ENCODE measurements around the gene ZNF540. TPM values are rescaled to one million over a fixed set of nuclear protein-coding genes. Genes with fewer than 3 reads are reported as not detected.
"Not testable (repeated sequence)": the region's sequence is repeated elsewhere in the genome, so short reads cannot be mapped to it uniquely, and the experiment has no call there.

Gene ZNF540
- total and polyA plus RNA-seq, 10 of the 15 experiments (the other 5 are each of a cell fraction or from before 2014, with no cell fraction given): 0.17 to 2.3 (median 0.43) TPM

GRCh38 chr19:37657157-37657556 lies 62.5 kb downstream of the ZNF540 start:
- peak; percentile 64 for TF ChIP-seq MLLT1 (IDR thresholded peaks at IDR 0.05)
- ChIA-PET SMC1A (ENCODE audit: uncharacterized antibody, unreplicated experiment) (interaction anchor here (1.4 kb wide), 1 partner anchor 117 kb away, joined by 4 read pairs; no protein-coding TSS in a partner anchor), POLR2A (interaction anchor here (0.6 to 0.7 kb wide), 2 partner anchors 44 to 68 kb away, joined by 3 to 4 read pairs; no protein-coding TSS in a partner anchor), RAD21 (ENCODE audit: unreplicated experiment) (interaction anchor here (0.7 kb wide), 1 partner anchor 62 kb away, joined by 5 read pairs; the partner anchor contains the start of genes ZNF540 and ZNF571), CTCF (interaction anchor here (0.6 kb wide), 1 partner anchor 44 kb away, joined by 3 read pairs; no protein-coding TSS in a partner anchor)
- not testable (repeated sequence) for DNase-seq (ENCODE audit: low read depth, low spot score); ATAC-seq; H3K4me3 ChIP-seq; BruUV-seq (replicated peaks); H3K27ac ChIP-seq (ENCODE audit: control insufficient read depth, insufficient read depth); FAIRE-seq; H4K20me1 ChIP-seq (ENCODE audit: control insufficient read depth, insufficient read depth); H3K36me3 ChIP-seq (ENCODE audit: control insufficient read depth in 2 of 2, insufficient read depth in 2 of 2, low read length in 1 of 2); H2AFZ ChIP-seq (ENCODE audit: control insufficient read depth, low read depth, low read length); H3K27me3 ChIP-seq (replicated peaks in 1 of 2; ENCODE audit: control insufficient read depth in 2 of 2, insufficient read depth in 2 of 2, low read length in 1 of 2); H3K9ac ChIP-seq (ENCODE audit: control insufficient read depth, insufficient read depth, low read length); H3K4me1 ChIP-seq (ENCODE audit: control insufficient read depth, insufficient read depth, low read length); H3K4me2 ChIP-seq (ENCODE audit: control insufficient read depth, insufficient read depth); H3K9me3 ChIP-seq (replicated peaks; ENCODE audit: control insufficient read depth, insufficient read depth, low read length)
- in situ Hi-C loops (cut with MboI) (loop anchor here (10.0 kb wide), 1 partner anchor 342 kb away; no protein-coding TSS in a partner anchor), intact Hi-C loops (cut with micrococcal nuclease; ENCODE audit: unreplicated experiment) (loop anchor here (5.0 kb wide), 1 partner anchor 190 kb away; the partner anchor contains the start of genes ZNF569 and ZNF570)
- peaks cover 22% of the 10 kb centered on the region for H3K79me2 ChIP-seq (ENCODE audit: control insufficient read depth, insufficient read depth, low read length)
- 97% methylated on average over 7 of the region's 8 CpGs for WGBS (ENCODE audit: insufficient coverage, insufficient replicate concordance, low lambda C conversion rate, missing lambda C conversion rate)

Other genes starting within 250 kb of the ZNF540 start
Only the 7 nearest of the 8 such genes appear.
- 2.0 and 3.0 TPM in 2 replicates for gene ZNF569, start 127.4 kb upstream of the ZNF540 start, total RNA-seq (2014; rRNA removed)
- 2.7 and 3.8 TPM in 2 replicates for gene ZNF569, start 127.4 kb upstream of the ZNF540 start, total RNA-seq (2014; rRNA removed; fragmentation: Illumina TruSeq; extraction: Trizol)
- gene ZNF569, start 127.4 kb upstream of the ZNF540 start, total RNA-seq (2021): 2.1 and 2.7 TPM in 2 replicates
- 4.3 and 7.1 TPM in 2 replicates for gene ZNF569, start 127.4 kb upstream of the ZNF540 start, polyA plus RNA-seq (2011; rRNA removed)
- gene ZNF569, start 127.4 kb upstream of the ZNF540 start, polyA plus RNA-seq (2014; fragmentation: Illumina TruSeq; extraction: Trizol): 2.3 and 3.6 TPM in 2 replicates
- gene ZNF569, start 127.4 kb upstream of the ZNF540 start, polyA plus RNA-seq (2014; fragmentation: Nextera tagmentation; extraction: Ambion mirVana): 1 to 10 TPM in 1 of 2 experiments, under 1 TPM in 1; 0.82 to 1.1 TPM
- gene ZNF569, start 127.4 kb upstream of the ZNF540 start, polyA plus RNA-seq (2014; rRNA removed): 1.3 and 1.5 TPM in 2 replicates
- gene ZNF569, start 127.4 kb upstream of the ZNF540 start, polyA plus RNA-seq (2016; fragmentation: Nextera tagmentation; extraction: Ambion mirVana): 1 to 10 TPM; 2.3 to 3.0 TPM
- gene ZNF570, start 125.5 kb upstream of the ZNF540 start, total RNA-seq (2014; rRNA removed): 1.8 and 2.0 TPM in 2 replicates
- gene ZNF570, start 125.5 kb upstream of the ZNF540 start, total RNA-seq (2014; rRNA removed; fragmentation: Illumina TruSeq; extraction: Trizol): 2.2 TPM in 2 replicates
- 1.4 and 1.7 TPM in 2 replicates for gene ZNF570, start 125.5 kb upstream of the ZNF540 start, total RNA-seq (2021)
- 3.6 and 5.7 TPM in 2 replicates for gene ZNF570, start 125.5 kb upstream of the ZNF540 start, polyA plus RNA-seq (2011; rRNA removed)
- gene ZNF570, start 125.5 kb upstream of the ZNF540 start, polyA plus RNA-seq (2014; fragmentation: Illumina TruSeq; extraction: Trizol): 1.6 TPM in 2 replicates
- 1 to 10 TPM in 1 of 2 experiments, under 1 TPM in 1; 0.75 to 1.2 TPM for gene ZNF570, start 125.5 kb upstream of the ZNF540 start, polyA plus RNA-seq (2014; fragmentation: Nextera tagmentation; extraction: Ambion mirVana)
- 0.57 and 2.1 TPM in 2 replicates for gene ZNF570, start 125.5 kb upstream of the ZNF540 start, polyA plus RNA-seq (2014; rRNA removed)
- under 1 TPM; 0.25 to 0.78 TPM for gene ZNF570, start 125.5 kb upstream of the ZNF540 start, polyA plus RNA-seq (2016; fragmentation: Nextera tagmentation; extraction: Ambion mirVana)
- 0.27 and 0.28 TPM in 2 replicates for gene ZNF793, start 87.9 kb upstream of the ZNF540 start, total RNA-seq (2014; rRNA removed)
- 0.31 and 0.32 TPM in 2 replicates for gene ZNF793, start 87.9 kb upstream of the ZNF540 start, total RNA-seq (2014; rRNA removed; fragmentation: Illumina TruSeq; extraction: Trizol)
- 0.56 and 0.62 TPM in 2 replicates for gene ZNF793, start 87.9 kb upstream of the ZNF540 start, total RNA-seq (2021)
- gene ZNF793, start 87.9 kb upstream of the ZNF540 start, polyA plus RNA-seq (2011; rRNA removed): 0.99 and 1.1 TPM in 2 replicates
- gene ZNF793, start 87.9 kb upstream of the ZNF540 start, polyA plus RNA-seq (2014; fragmentation: Illumina TruSeq; extraction: Trizol): 0.35 and 1.4 TPM in 2 replicates
- under 1 TPM; 0.10 to 0.15 TPM for gene ZNF793, start 87.9 kb upstream of the ZNF540 start, polyA plus RNA-seq (2014; fragmentation: Nextera tagmentation; extraction: Ambion mirVana)
- 0.27 and 0.61 TPM in 2 replicates for gene ZNF793, start 87.9 kb upstream of the ZNF540 start, polyA plus RNA-seq (2014; rRNA removed)
- under 1 TPM; 0.23 to 0.51 TPM for gene ZNF793, start 87.9 kb upstream of the ZNF540 start, polyA plus RNA-seq (2016; fragmentation: Nextera tagmentation; extraction: Ambion mirVana)
- 0.22 and 0.34 TPM in 2 replicates for gene ZNF571, start 84 bp upstream of the ZNF540 start, total RNA-seq (2014; rRNA removed)
- 0.45 and 0.51 TPM in 2 replicates for gene ZNF571, start 84 bp upstream of the ZNF540 start, total RNA-seq (2014; rRNA removed; fragmentation: Illumina TruSeq; extraction: Trizol)
- 0.38 and 0.56 TPM in 2 replicates for gene ZNF571, start 84 bp upstream of the ZNF540 start, total RNA-seq (2021)
- 1.5 and 4.6 TPM in 2 replicates for gene ZNF571, start 84 bp upstream of the ZNF540 start, polyA plus RNA-seq (2011; rRNA removed)
- 0.38 and 0.44 TPM in 2 replicates for gene ZNF571, start 84 bp upstream of the ZNF540 start, polyA plus RNA-seq (2014; fragmentation: Illumina TruSeq; extraction: Trizol)
- under 1 TPM; 0.27 to 0.92 TPM for gene ZNF571, start 84 bp upstream of the ZNF540 start, polyA plus RNA-seq (2014; fragmentation: Nextera tagmentation; extraction: Ambion mirVana)
- gene ZNF571, start 84 bp upstream of the ZNF540 start, polyA plus RNA-seq (2014; rRNA removed): 0.19 and 0.46 TPM in 2 replicates
- gene ZNF571, start 84 bp upstream of the ZNF540 start, polyA plus RNA-seq (2016; fragmentation: Nextera tagmentation; extraction: Ambion mirVana): under 1 TPM; 0.57 to 0.99 TPM
- 7.7 and 12.8 TPM in 2 replicates for gene ZFP30, start 60.6 kb downstream of the ZNF540 start, total RNA-seq (2014; rRNA removed)
- gene ZFP30, start 60.6 kb downstream of the ZNF540 start, total RNA-seq (2014; rRNA removed; fragmentation: Illumina TruSeq; extraction: Trizol): 12.8 and 12.9 TPM in 2 replicates
- 11.6 and 12.5 TPM in 2 replicates for gene ZFP30, start 60.6 kb downstream of the ZNF540 start, total RNA-seq (2021)
- 7.0 and 12.2 TPM in 2 replicates for gene ZFP30, start 60.6 kb downstream of the ZNF540 start, polyA plus RNA-seq (2011; rRNA removed)
- 6.1 and 6.8 TPM in 2 replicates for gene ZFP30, start 60.6 kb downstream of the ZNF540 start, polyA plus RNA-seq (2014; fragmentation: Illumina TruSeq; extraction: Trizol)
- 1 to 10 TPM; 1.4 to 2.2 TPM for gene ZFP30, start 60.6 kb downstream of the ZNF540 start, polyA plus RNA-seq (2014; fragmentation: Nextera tagmentation; extraction: Ambion mirVana)
- 4.7 and 7.5 TPM in 2 replicates for gene ZFP30, start 60.6 kb downstream of the ZNF540 start, polyA plus RNA-seq (2014; rRNA removed)
- gene ZFP30, start 60.6 kb downstream of the ZNF540 start, polyA plus RNA-seq (2016; fragmentation: Nextera tagmentation; extraction: Ambion mirVana): 1 to 10 TPM; 4.1 to 5.4 TPM
- gene ZNF607, start 124.9 kb downstream of the ZNF540 start, total RNA-seq (2014; rRNA removed): 2.1 and 2.7 TPM in 2 replicates
- gene ZNF607, start 124.9 kb downstream of the ZNF540 start, total RNA-seq (2014; rRNA removed; fragmentation: Illumina TruSeq; extraction: Trizol): 3.1 and 3.4 TPM in 2 replicates
- gene ZNF607, start 124.9 kb downstream of the ZNF540 start, total RNA-seq (2021): 3.9 and 5.7 TPM in 2 replicates
- 1.4 TPM in 2 replicates for gene ZNF607, start 124.9 kb downstream of the ZNF540 start, polyA plus RNA-seq (2011; rRNA removed)
- gene ZNF607, start 124.9 kb downstream of the ZNF540 start, polyA plus RNA-seq (2014; fragmentation: Illumina TruSeq; extraction: Trizol): 2.4 and 2.5 TPM in 2 replicates
- gene ZNF607, start 124.9 kb downstream of the ZNF540 start, polyA plus RNA-seq (2014; fragmentation: Nextera tagmentation; extraction: Ambion mirVana): under 1 TPM; 0.47 to 0.90 TPM
- 1.9 and 2.1 TPM in 2 replicates for gene ZNF607, start 124.9 kb downstream of the ZNF540 start, polyA plus RNA-seq (2014; rRNA removed)
- gene ZNF607, start 124.9 kb downstream of the ZNF540 start, polyA plus RNA-seq (2016; fragmentation: Nextera tagmentation; extraction: Ambion mirVana): 1 to 10 TPM; 3.0 to 3.6 TPM
- 2.2 and 2.3 TPM in 2 replicates for gene ZNF573, start 184.7 kb downstream of the ZNF540 start, total RNA-seq (2014; rRNA removed)
- gene ZNF573, start 184.7 kb downstream of the ZNF540 start, total RNA-seq (2014; rRNA removed; fragmentation: Illumina TruSeq; extraction: Trizol): 3.9 and 5.5 TPM in 2 replicates
- 2.2 and 2.5 TPM in 2 replicates for gene ZNF573, start 184.7 kb downstream of the ZNF540 start, total RNA-seq (2021)
- 4.4 and 9.3 TPM in 2 replicates for gene ZNF573, start 184.7 kb downstream of the ZNF540 start, polyA plus RNA-seq (2011; rRNA removed)
- gene ZNF573, start 184.7 kb downstream of the ZNF540 start, polyA plus RNA-seq (2014; fragmentation: Illumina TruSeq; extraction: Trizol): 0.54 and 1.3 TPM in 2 replicates
- 1 to 10 TPM in 1 of 2 experiments, under 1 TPM in 1; 0.38 to 1.9 TPM for gene ZNF573, start 184.7 kb downstream of the ZNF540 start, polyA plus RNA-seq (2014; fragmentation: Nextera tagmentation; extraction: Ambion mirVana)
- 0.82 and 1.4 TPM in 2 replicates for gene ZNF573, start 184.7 kb downstream of the ZNF540 start, polyA plus RNA-seq (2014; rRNA removed)
- 1 to 10 TPM; 2.5 TPM for gene ZNF573, start 184.7 kb downstream of the ZNF540 start, polyA plus RNA-seq (2016; fragmentation: Nextera tagmentation; extraction: Ambion mirVana)

All from GM12878 (cell line).